ENCODE results near the gene QKI. TPM values are rescaled to one million over a fixed set of nuclear protein-coding genes. Genes with fewer than 3 reads are reported as not detected.

Gene QKI
- total and polyA plus RNA-seq, 2 experiments from 2014 or later = 38.0 to 92.5 TPM

- Histone ChIP-seq H3K4me1 (ENCODE audit: insufficient read depth) (no peaks in the 10 kb centered on the region), H3K4me2 (no peak overlapping the region), H3K27me3 (no peaks in the 10 kb centered on the region), H2AFZ (no peak overlapping the region), H3K4me3 (no peak overlapping the region), H4K20me1 (ENCODE audit: insufficient read depth, poor library complexity, severe bottlenecking) (peaks cover 7% of the 10 kb centered on the region), H3K9me3 (ENCODE audit: low read depth) (no peaks in the 10 kb centered on the region), H3K36me3 (replicated peaks; ENCODE audit: insufficient read depth, low read depth) (no peaks in the 10 kb centered on the region), H3K27ac (no peak overlapping the region), H3K9me2 (replicated peaks; ENCODE audit: insufficient read depth) (no peaks in the 10 kb centered on the region), H3K79me2 (peaks cover 47% of the 10 kb centered on the region)
- no peak for TF ChIP-seq CTCF (IDR thresholded peaks at IDR 0.05; ENCODE audit: poor library complexity)
- no peak for TF ChIP-seq EZH2phosphoT487 (IDR thresholded peaks at IDR 0.05; ENCODE audit: low read depth, severe bottlenecking, unreplicated experiment)
- TF ChIP-seq EZH2 (IDR thresholded peaks at IDR 0.05; ENCODE audit: borderline replicate concordance) = no peak
- 82% methylated on average over 5 of the region's 5 CpGs for WGBS (ENCODE audit: low lambda C conversion rate, missing lambda C conversion rate)
- no peak for DNase-seq (ENCODE audit: low spot score)
Observed at GRCh38 chr6:163545370-163545769, 130.9 kb downstream of the QKI start.

DNA sequence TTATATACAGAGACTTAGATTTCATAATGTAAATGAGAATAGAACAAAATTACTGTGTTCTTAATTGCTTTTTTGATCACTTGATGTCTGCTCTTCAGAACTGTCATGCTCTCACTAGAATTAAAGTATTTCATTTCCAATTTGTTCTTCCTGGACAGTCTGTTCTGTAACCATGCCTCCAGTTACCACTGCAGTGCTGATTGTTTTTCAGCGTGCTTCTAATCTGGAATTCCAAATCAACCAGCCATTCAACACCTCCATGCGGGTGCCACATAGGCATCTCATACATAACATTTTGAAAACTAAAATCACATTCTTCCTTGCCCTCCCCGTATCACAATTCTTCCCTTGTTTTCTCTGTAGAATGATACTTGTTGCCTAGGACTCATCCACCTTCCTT lies 132.8 kb downstream of the QKI start:
- no peak overlapping the region for H3K27ac ChIP-seq
- no peaks in the 10 kb centered on the region for H3K9me3 ChIP-seq (ENCODE audit: low read depth)
- H2AFZ ChIP-seq = no peak overlapping the region
- no peaks in the 10 kb centered on the region for H3K27me3 ChIP-seq
- peaks cover 45% of the 10 kb centered on the region for H3K79me2 ChIP-seq
- H3K9me2 ChIP-seq (replicated peaks; ENCODE audit: insufficient read depth) = no peaks in the 10 kb centered on the region
- no peak overlapping the region for H3K4me2 ChIP-seq
- H3K4me3 ChIP-seq = no peak overlapping the region
- DNase-seq (ENCODE audit: low spot score) = no peak
- no peaks in the 10 kb centered on the region for H3K4me1 ChIP-seq (ENCODE audit: insufficient read depth)
- H4K20me1 ChIP-seq (ENCODE audit: insufficient read depth, poor library complexity, severe bottlenecking) = no peaks in the 10 kb centered on the region
- WGBS (ENCODE audit: low lambda C conversion rate, missing lambda C conversion rate) = 92% methylated on average over 3 of the region's 3 CpGs
- TF ChIP-seq EZH2phosphoT487 (IDR thresholded peaks at IDR 0.05; ENCODE audit: low read depth, severe bottlenecking, unreplicated experiment) (no peak), CTCF (IDR thresholded peaks at IDR 0.05; ENCODE audit: poor library complexity) (no peak), EZH2 (IDR thresholded peaks at IDR 0.05; ENCODE audit: borderline replicate concordance) (no peak)
- no peaks in the 10 kb centered on the region for H3K36me3 ChIP-seq (replicated peaks; ENCODE audit: insufficient read depth, low read depth)

GRCh38 chr6:163548624-163549023 lies 134.1 kb downstream of the QKI start:
- Histone ChIP-seq H2AFZ (no peak overlapping the region), H4K20me1 (ENCODE audit: insufficient read depth, poor library complexity, severe bottlenecking) (no peaks in the 10 kb centered on the region), H3K9me2 (replicated peaks; ENCODE audit: insufficient read depth) (no peaks in the 10 kb centered on the region), H3K79me2 (peaks cover 34% of the 10 kb centered on the region), H3K4me2 (no peak overlapping the region), H3K27ac (no peak overlapping the region), H3K36me3 (replicated peaks; ENCODE audit: insufficient read depth, low read depth) (no peaks in the 10 kb centered on the region), H3K4me3 (no peak overlapping the region), H3K27me3 (no peaks in the 10 kb centered on the region), H3K9me3 (ENCODE audit: low read depth) (no peaks in the 10 kb centered on the region), H3K4me1 (ENCODE audit: insufficient read depth) (no peaks in the 10 kb centered on the region)
- TF ChIP-seq CTCF (IDR thresholded peaks at IDR 0.05; ENCODE audit: poor library complexity) (no peak), EZH2phosphoT487 (IDR thresholded peaks at IDR 0.05; ENCODE audit: low read depth, severe bottlenecking, unreplicated experiment) (no peak)
- 93% methylated on average over 3 of the region's 3 CpGs for WGBS (ENCODE audit: low lambda C conversion rate, missing lambda C conversion rate)
- no peak for DNase-seq (ENCODE audit: low spot score)

- Histone ChIP-seq H3K4me1 (ENCODE audit: insufficient read depth) (no peaks in the 10 kb centered on the region), H2AFZ (no peak overlapping the region), H3K36me3 (replicated peaks; ENCODE audit: insufficient read depth, low read depth) (no peaks in the 10 kb centered on the region), H3K79me2 (peaks cover 27% of the 10 kb centered on the region), H3K9me3 (ENCODE audit: low read depth) (no peaks in the 10 kb centered on the region), H4K20me1 (ENCODE audit: insufficient read depth, poor library complexity, severe bottlenecking) (no peaks in the 10 kb centered on the region), H3K4me3 (no peak overlapping the region), H3K9me2 (replicated peaks; ENCODE audit: insufficient read depth) (no peaks in the 10 kb centered on the region), H3K27ac (no peak overlapping the region), H3K4me2 (no peak overlapping the region), H3K27me3 (no peaks in the 10 kb centered on the region)
- WGBS (ENCODE audit: low lambda C conversion rate, missing lambda C conversion rate) = 87% methylated on average over 4 of the region's 4 CpGs
- no peak for DNase-seq (ENCODE audit: low spot score)
- TF ChIP-seq EZH2phosphoT487 (IDR thresholded peaks at IDR 0.05; ENCODE audit: low read depth, severe bottlenecking, unreplicated experiment) (no peak), CTCF (IDR thresholded peaks at IDR 0.05; ENCODE audit: poor library complexity) (no peak), EZH2 (IDR thresholded peaks at IDR 0.05; ENCODE audit: borderline replicate concordance) (no peak)
Observed at GRCh38 chr6:163554032-163554431, 139.5 kb downstream of the QKI start.

All from hepatocyte (in vitro differentiated cells).